Measurements from ENCODE around the gene RNF212.

DNA sequence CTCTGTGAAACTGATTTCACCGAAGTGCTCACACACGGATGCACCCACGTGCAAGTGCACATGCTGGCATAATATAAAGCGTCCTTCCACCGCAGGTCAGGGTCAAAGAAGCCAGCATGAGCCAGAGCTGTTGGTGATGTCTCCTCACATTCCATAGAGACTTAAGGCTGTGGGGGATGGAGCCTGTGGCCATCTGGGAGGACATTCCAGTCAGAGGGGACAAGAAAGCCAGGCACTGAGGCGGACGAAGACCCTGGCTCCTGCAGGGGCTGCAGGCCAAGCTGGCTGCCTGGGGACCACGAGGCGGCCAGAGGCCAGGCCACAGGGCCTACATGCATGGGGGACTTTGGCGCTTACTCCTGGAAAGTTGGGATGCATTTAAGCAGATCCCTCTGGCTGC, 7.7 kb downstream of the RNF212 start:
- TF ChIP-seq ZC3H10 (CRISPR knock-in tag; IDR thresholded peaks at IDR 0.05) (no peak), PPARA (CRISPR knock-in tag; IDR thresholded peaks at IDR 0.05; ENCODE audit: borderline replicate concordance) (no peak), TSHZ2 (CRISPR knock-in tag; IDR thresholded peaks at IDR 0.05) (no peak), GLIS3 (CRISPR knock-in tag; IDR thresholded peaks at IDR 0.05) (no peak), ESRRG (CRISPR knock-in tag; IDR thresholded peaks at IDR 0.05) (no peak), ZFP30 (CRISPR knock-in tag; IDR thresholded peaks at IDR 0.05) (no peak), PATZ1 (CRISPR knock-in tag; IDR thresholded peaks at IDR 0.05; ENCODE audit: borderline replicate concordance) (no peak), CSDC2 (CRISPR knock-in tag; IDR thresholded peaks at IDR 0.05) (no peak), ZNF8 (CRISPR knock-in tag; IDR thresholded peaks at IDR 0.05) (no peak), TOX (CRISPR knock-in tag; IDR thresholded peaks at IDR 0.05; ENCODE audit: borderline replicate concordance) (no peak), CREB5 (CRISPR knock-in tag; IDR thresholded peaks at IDR 0.05; ENCODE audit: low read depth) (no peak), BACH2 (CRISPR knock-in tag; IDR thresholded peaks at IDR 0.05; ENCODE audit: borderline replicate concordance) (no peak)
